HL-60 (cell line): ENCODE data around the gene THSD7A.

Experiments used
- SPI1 ChIP-seq: IDR thresholded peaks from 2 replicates; pipeline ENCODE4 v1.6.1; 2012; ENCODE audit warnings: low read depth, mild to moderate bottlenecking, borderline replicate concordance
- TF ChIP-seq, protein P1 (sequence below): IDR thresholded peaks from one replicate; pipeline ENCODE4 v1.5.1; 2011; ENCODE audit warnings: low read length, control low read depth, inconsistent platforms; ENCODE audit not compliant: insufficient read depth

- TF ChIP-seq, protein P1, sequence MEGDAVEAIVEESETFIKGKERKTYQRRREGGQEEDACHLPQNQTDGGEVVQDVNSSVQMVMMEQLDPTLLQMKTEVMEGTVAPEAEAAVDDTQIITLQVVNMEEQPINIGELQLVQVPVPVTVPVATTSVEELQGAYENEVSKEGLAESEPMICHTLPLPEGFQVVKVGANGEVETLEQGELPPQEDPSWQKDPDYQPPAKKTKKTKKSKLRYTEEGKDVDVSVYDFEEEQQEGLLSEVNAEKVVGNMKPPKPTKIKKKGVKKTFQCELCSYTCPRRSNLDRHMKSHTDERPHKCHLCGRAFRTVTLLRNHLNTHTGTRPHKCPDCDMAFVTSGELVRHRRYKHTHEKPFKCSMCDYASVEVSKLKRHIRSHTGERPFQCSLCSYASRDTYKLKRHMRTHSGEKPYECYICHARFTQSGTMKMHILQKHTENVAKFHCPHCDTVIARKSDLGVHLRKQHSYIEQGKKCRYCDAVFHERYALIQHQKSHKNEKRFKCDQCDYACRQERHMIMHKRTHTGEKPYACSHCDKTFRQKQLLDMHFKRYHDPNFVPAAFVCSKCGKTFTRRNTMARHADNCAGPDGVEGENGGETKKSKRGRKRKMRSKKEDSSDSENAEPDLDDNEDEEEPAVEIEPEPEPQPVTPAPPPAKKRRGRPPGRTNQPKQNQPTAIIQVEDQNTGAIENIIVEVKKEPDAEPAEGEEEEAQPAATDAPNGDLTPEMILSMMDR = no peak
- TF ChIP-seq SPI1 = no peak
Measured at GRCh38 chr7:11507929-11508328, 324.1 kb downstream of the THSD7A start.
